Measurements from ENCODE around the gene DUSP16.

DUSP16 gene

DNA sequence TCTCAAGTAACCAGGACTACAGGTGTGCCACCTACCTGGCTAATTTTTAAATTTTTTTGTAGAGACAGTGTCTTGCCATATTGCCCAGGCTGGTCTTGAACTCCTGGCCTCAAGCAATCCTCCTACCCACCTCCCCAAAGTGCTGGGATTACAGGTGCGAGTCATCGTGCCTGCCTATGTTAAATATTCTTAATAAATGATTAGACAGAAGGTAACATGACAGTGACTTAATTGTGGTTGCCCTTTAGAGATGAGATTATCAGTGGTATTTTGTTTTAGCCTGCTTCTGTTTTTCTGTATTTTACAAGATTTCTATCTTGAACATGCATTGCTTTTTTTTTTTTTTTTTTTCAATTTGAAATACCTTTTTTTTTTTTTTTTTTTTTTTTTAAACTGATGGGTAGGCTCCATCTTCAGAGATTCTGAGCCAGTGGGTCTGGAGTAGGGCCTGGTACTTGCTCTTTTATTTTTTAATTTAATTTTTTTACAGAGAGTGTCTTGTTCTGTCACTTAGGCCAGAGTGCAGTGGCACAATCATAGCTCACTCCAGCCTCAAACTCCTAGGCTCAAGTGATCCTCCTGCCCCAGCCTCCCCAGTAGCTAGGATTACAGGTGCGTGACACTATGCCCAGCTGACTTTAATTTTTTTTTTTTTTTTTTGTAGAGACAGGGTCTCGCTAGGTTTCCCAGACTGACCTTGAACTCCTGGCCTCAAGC, 117.3 kb downstream of the DUSP16 start:
- no peak for DNase-seq (ENCODE audit: low read depth in 2 of 2, low spot score in 1 of 2)

DNA sequence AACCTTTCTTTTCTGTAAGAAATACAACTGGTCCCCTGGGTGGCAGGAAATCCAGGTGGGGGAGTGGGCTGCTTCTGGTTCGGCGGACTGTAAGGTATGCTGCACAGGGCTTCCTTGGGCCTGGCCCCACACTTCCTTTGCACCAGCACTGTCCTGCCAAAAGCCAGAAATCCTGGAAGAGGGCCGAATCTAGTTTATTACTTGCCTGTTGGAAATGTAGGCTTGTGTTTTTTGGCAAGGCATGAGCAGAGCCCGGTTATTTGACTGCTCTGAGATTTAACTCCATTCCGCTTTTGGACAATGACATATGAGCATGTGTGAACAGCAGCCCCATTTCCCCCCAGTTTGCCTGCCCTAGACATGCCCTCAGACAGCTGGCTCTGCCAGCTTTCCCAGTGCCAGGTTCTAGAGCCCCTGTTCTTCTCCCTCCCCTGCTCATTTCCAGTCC, 119.2 kb downstream of the DUSP16 start:
- DNase-seq (ENCODE audit: low read depth in 2 of 2, low spot score in 1 of 2) = no peak

DNA sequence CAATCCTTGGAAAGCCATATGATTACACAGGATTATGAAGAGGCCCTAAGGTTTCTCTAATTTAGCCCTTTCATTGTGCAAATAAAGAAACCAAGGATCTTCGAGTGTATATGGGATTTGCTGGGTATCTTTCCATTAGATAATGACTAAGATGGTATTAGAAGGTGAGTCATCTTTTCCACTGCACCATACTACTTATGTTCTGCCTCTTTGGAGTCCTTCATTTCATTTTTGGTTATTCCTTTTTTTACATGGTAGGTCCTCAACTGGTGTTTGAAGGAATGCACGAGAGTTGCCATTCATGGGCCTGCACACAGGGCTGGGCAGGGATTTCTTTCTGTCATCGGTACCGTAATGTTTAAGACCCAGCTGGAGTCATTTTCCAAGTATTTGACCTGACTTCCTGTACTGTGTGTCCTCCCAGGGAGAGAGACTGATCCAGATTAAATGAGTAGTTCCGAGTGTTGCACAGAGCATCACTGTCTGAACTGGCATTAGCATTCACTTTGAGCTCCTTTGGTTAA, 120.1 kb downstream of the DUSP16 start:
- DNase-seq (ENCODE audit: low read depth in 2 of 2, low spot score in 1 of 2) = no peak

GRCh38 chr12:12441843-12442461, 120.7 kb downstream of the DUSP16 start:
- no peak for DNase-seq (ENCODE audit: low read depth in 2 of 2, low spot score in 1 of 2)

DNA sequence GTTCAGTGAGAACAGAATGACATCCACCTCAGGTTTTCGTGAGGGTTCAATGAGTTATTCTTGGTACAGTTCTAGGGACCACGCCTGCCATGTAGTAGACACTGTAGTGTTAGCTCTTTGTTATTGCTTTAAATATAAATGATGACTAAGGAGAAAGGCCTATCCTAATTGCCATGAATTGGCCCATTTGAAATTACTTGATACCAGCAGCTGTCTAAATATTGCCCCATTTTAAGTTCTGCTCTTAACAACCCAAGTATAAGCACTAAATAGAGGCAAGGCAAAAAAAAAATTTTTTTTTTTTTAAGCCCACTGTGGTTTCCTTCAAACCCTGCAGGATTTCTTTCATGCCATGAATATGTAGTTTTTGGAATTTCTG, 121.2 kb downstream of the DUSP16 start:
- no peak for DNase-seq (ENCODE audit: low read depth in 2 of 2, low spot score in 1 of 2)

DNA sequence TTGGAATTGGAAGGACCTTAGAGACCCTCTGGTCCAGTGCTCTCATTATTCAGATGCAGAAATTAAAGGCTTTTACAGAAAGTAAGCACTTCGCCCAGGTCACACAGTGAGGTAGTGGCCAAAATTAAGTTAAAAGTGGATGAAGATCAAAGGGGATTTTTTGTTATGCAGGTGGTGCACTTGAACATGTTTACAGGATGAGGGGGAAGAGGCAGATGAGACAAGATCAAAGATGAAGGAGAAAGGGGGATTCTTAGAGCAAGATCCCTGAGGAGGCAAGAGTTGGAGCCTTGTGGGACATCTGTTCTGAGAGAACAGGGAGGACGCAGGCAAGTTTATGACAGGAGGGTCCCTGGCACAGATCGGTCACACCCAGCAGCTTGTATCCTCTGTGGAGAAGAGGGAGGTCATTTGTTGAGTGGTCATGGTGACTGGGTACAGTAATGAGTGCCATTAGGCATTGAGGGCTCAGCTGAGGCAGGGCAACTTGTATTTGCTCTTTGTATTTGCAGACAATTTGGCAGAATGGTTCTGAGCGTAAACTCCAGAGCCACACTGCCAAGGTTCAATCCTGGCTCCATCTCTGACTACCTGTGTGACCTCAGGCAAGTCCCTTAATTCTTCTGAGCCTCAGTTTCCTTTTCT, 121.8 kb downstream of the DUSP16 start:
- no peak for DNase-seq (ENCODE audit: low read depth in 2 of 2, low spot score in 1 of 2)

- DNase-seq (ENCODE audit: low read depth in 2 of 2, low spot score in 1 of 2) = peak in 1 of 2 donors; percentile 24
Measured at GRCh38 chr12:12439636-12440035, 123.0 kb downstream of the DUSP16 start.

- no peak for DNase-seq (ENCODE audit: low read depth in 2 of 2, low spot score in 1 of 2)
Measured at GRCh38 chr12:12436831-12437345, 125.8 kb downstream of the DUSP16 start.

DNA sequence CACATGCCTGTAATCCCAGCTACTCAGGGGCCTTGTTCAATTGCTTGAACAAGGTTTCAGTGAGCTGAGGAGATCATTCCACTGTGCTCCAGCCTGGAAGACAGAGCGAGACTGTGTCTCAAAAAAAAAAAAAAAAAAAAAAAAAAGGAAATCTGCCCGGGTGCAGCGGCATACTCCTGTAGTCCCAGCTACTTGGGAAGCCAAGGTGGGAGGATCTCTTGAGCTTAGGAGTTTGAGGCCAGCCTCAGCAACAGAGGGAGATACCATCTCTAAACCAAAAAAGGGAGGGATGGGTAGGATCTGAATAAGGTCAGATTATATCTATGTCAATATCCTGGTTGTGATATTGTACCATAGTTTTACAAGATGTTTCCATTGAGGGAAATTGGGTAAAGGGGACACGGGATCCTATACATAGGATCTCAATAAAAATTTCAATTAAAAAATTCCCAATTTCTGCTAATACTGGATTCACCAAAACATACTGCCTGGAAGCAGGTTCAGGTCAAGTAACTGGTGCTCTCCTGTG, 129.4 kb downstream of the DUSP16 start:
- no peak for DNase-seq (ENCODE audit: low read depth in 2 of 2, low spot score in 1 of 2)

DNA sequence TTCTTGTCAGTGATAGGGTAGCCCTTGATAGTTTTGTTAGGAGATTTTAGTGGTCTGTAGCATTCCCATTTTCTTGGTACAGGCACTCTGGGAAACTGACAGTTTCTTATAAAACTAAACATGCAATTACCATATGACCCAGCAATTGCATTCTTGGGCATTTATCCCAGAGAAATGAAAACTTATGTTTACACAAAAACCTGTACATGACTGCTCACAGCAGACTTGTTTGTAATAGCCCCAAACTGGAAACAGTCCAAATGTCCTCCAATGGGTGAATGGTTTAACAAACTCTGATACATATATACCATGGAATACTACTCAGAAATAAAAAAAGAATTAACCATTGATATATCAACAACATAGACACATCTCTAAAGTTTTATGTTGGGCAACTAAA, 130.3 kb downstream of the DUSP16 start:
- no peak for DNase-seq (ENCODE audit: low read depth in 2 of 2, low spot score in 1 of 2)

- DNase-seq (ENCODE audit: low read depth in 2 of 2, low spot score in 1 of 2) = no peak
Measured at GRCh38 chr12:12428961-12429657, 133.6 kb downstream of the DUSP16 start.

DNA sequence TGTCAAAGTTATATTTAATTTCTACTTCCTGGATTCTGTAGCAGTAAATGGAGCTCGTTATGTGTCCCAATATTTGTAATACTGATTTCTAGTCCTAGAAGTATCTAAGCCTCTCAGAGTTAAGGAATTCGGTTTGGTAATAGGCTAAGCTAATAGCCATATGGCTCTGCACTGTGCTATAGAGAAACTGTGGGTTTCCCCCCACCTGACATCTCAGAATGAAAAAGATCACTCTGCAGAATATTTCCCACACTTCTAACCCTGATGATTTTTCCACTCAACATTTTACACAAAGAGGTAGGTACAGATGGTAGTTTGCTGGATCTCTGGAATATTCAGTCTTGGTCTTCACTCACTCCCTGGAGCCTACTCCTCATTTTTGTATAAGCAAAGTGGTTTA, 134.6 kb downstream of the DUSP16 start:
- no peak for DNase-seq (ENCODE audit: low read depth in 2 of 2, low spot score in 1 of 2)

GRCh38 chr12:12427568-12427967, 135.1 kb downstream of the DUSP16 start:
- no peak for DNase-seq (ENCODE audit: low read depth in 2 of 2, low spot score in 1 of 2)

DNA sequence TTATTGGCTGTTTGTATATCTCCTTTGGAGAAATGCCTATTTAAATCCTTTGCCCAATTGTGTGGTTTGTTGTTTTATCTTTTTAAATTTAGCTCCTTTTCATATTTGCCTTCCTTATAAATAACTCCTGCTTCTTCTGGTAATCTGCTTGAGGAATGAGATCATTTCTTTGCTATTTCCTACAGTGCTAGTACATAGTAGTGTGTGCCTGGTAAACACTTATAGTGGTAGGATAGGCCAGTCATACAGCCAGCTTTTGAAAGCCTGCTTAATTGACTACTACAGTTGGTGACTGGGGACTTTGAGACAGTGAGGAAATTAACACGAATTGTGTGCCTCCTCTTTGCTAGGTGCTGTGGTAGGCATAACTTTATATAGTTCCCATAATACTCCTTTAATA, 137.0 kb downstream of the DUSP16 start:
- no peak for DNase-seq (ENCODE audit: low read depth in 2 of 2, low spot score in 1 of 2)

DNA sequence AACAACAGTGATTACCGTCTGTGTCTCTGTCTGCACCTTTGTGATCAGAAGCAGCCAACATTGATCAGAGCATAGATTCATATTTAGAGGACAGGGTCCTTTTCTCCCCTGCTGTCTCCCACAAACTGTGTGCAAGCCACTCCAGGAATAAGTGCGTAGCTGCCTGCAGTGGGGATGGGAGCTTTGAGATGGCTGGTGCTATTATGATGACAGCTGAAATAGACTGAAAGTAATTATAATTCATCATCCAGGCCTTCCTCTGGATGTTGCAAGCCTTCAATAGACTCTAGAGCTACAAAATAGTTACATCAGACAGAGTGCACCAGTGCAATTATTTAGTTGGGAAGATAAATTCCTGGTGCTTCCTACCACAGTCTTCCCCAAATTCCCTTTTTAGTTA, 137.7 kb downstream of the DUSP16 start:
- DNase-seq (ENCODE audit: low read depth in 2 of 2, low spot score in 1 of 2) = no peak

Data from stimulated activated CD8-positive, alpha-beta memory T cell treated with anti-CD3 and anti-CD28 coated beads, Interleukin-4, amount 100 ng/mL, for 4 hours (primary cell).